HL-60/S4 treated with phorbol 12-myristate 13-acetate at 8.2 ng/mL for 4 days and 3 days (cell line): ENCODE data around the gene PDE6C.

Experiments used
- in situ Hi-C: fragments of 300-500 bp; cut with MboI; formaldehyde crosslinking; loops from 2 replicates; pipeline ENCODE4 v1.15.0; 2022; ENCODE audit warnings: low sequenced_read_pairs

Gene PDE6C

GRCh38 chr10:93593749-93594148 lies 18.6 kb upstream of the PDE6C start:
- in situ Hi-C loops: no loop called here

- in situ Hi-C loops: no loop called here
Observed at GRCh38 chr10:93594518-93594917, 17.8 kb upstream of the PDE6C start.

GRCh38 chr10:93595378-93596161 lies 16.8 kb upstream of the PDE6C start:
- in situ Hi-C loops: no loop called here

GRCh38 chr10:93596539-93596938 lies 15.8 kb upstream of the PDE6C start:
- in situ Hi-C loops: no loop called here

- in situ Hi-C loops: no loop called here
Observed at GRCh38 chr10:93597075-93597599, 15.2 kb upstream of the PDE6C start.

- in situ Hi-C loops: no loop called here
Observed at GRCh38 chr10:93598157-93598556, 14.2 kb upstream of the PDE6C start.

- in situ Hi-C loops: no loop called here
Observed at GRCh38 chr10:93599335-93599734, 13.0 kb upstream of the PDE6C start.

GRCh38 chr10:93599778-93600177 lies 12.6 kb upstream of the PDE6C start:
- in situ Hi-C loops: no loop called here

- in situ Hi-C loops: no loop called here
Observed at GRCh38 chr10:93600446-93601145, 11.7 kb upstream of the PDE6C start.

- in situ Hi-C loops: no loop called here
Observed at GRCh38 chr10:93601146-93601773, 11.1 kb upstream of the PDE6C start, which contains the start of gene RBP4. Gene RBP4, minus strand, starts transcription at chr10:93601235. Its CDS starts 207 bp downstream, at chr10:93601028.

- in situ Hi-C loops: no loop called here
Observed at GRCh38 chr10:93601774-93602162, 10.6 kb upstream of the PDE6C start.

- in situ Hi-C loops: no loop called here
Observed at GRCh38 chr10:93603023-93603422, 9.3 kb upstream of the PDE6C start.

GRCh38 chr10:93604146-93604545 lies 8.2 kb upstream of the PDE6C start:
- in situ Hi-C loops: no loop called here

- in situ Hi-C loops: no loop called here
Observed at GRCh38 chr10:93608421-93608820, 3.9 kb upstream of the PDE6C start.

GRCh38 chr10:93613126-93613525 lies 789 bp downstream of the PDE6C start:
- in situ Hi-C loops: no loop called here

GRCh38 chr10:93614101-93614825 lies 1.9 kb downstream of the PDE6C start:
- in situ Hi-C loops: no loop called here

GRCh38 chr10:93615576-93616235 lies 3.4 kb downstream of the PDE6C start:
- in situ Hi-C loops: no loop called here

GRCh38 chr10:93620925-93621324 lies 8.6 kb downstream of the PDE6C start:
- in situ Hi-C loops: no loop called here

GRCh38 chr10:93622942-93623341 lies 10.6 kb downstream of the PDE6C start:
- in situ Hi-C loops: no loop called here

- in situ Hi-C loops: no loop called here
Observed at GRCh38 chr10:93628858-93629257, 16.5 kb downstream of the PDE6C start.
